Ovary (tissue), 9 donors: ENCODE results near the gene DPEP1. TPM values are rescaled to one million over a fixed set of nuclear protein-coding genes. Genes with fewer than 3 reads are reported as not detected.

ENCODE experiments used
- DNase-seq, 5 donors: peaks; one replicate each; pipeline ENCODE4 v3.0.0-alpha.2; 2019 to 2020
- H3K27ac ChIP-seq, 2 donors: fragments of 200-600 bp; one replicate each; pipeline versions ENCODE4 v1.5.1 to v1.8.0; 2019 to 2022
- H3K27me3 ChIP-seq: fragments of 200-600 bp; one replicate; pipeline ENCODE4 v1.8.0; 2022
- H3K36me3 ChIP-seq: fragments of 200-600 bp; sonication (generic); one replicate; pipeline ENCODE4 v1.5.1; 2019
- H3K4me1 ChIP-seq: one replicate; pipeline ENCODE4 v1.8.1; 2013; ENCODE audit warnings: mild to moderate bottlenecking, moderate library complexity; ENCODE audit not compliant: insufficient read depth
- H3K4me3 ChIP-seq: fragments of 200-600 bp; sonication (generic); one replicate; pipeline ENCODE4 v1.5.1; 2017
- H3K9me3 ChIP-seq, 2 donors: fragments of 200-600 bp in 1 of 2; sonication (generic) in 1 of 2; one replicate each; pipeline versions ENCODE4 v1.5.1 to v1.8.1; 2013 to 2019; ENCODE audit warnings: mild to moderate bottlenecking in 1 of 2, moderate library complexity in 1 of 2
- EP300 ChIP-seq: sonication (generic); formaldehyde crosslinking; IDR thresholded peaks from one replicate; pipeline ENCODE4 v1.6.1; 2017; ENCODE audit warnings: antibody characterized with exemption
- POLR2A ChIP-seq: fragments of 450-650 bp; IDR thresholded peaks from one replicate; pipeline ENCODE4 v1.6.1; 2017; ENCODE audit warnings: antibody characterized with exemption, mild to moderate bottlenecking, moderate library complexity
- WGBS, 3 donors: extraction: QIAGEN DNeasy Blood & Tissue Kit in 1 of 3; methylation state at CpG; one replicate each; pipeline versions ENCODE4 v1.1.5 to v1.1.7; 2013 to 2017; 5-methylcytosine and 5-hydroxymethylcytosine counted together
- intact Hi-C, 4 donors: fragments of 100-400 bp; cut with DNase I; formaldehyde crosslinking; loops; one replicate each; pipeline versions ENCODE4 v1.11.0 to v1.15.1; 2022 to 2023
- polyA plus RNA-seq, 2 donors: library from polyadenylated mRNA; stranded (reverse); fragments of 200-250 nt in 1 of 2; fragments of 350-450 nt in 1 of 2; fragmentation: Illumina TruSeq in 1 of 2; extraction: RNeasy Lipid Tissue Mini Kit (QIAGEN cat#74804) in 1 of 2; gene quantifications; one replicate each; pipeline ENCODE4 v1.2.3, GENCODE V29; 2013 to 2014
- total RNA-seq, 7 donors: library from RNA; depleted of rRNA in 2 of 7; stranded (reverse); fragments of >200 nt in 2 of 7; fragmentation: NEBNext Ultra II Directional in 3 of 7; extraction: Animal tissue kit (Norgen Biotek cat#: 25700) in 3 of 7; gene quantifications; one replicate each; pipeline versions ENCODE4 v1.1.0 to v1.2.4, GENCODE V29; 2016 to 2023
- TF ChIP-seq, protein P1 (sequence below), 3 donors: fragments of 450-650 bp in 2 of 3; fragments of 200-600 bp in 1 of 3; IDR thresholded peaks; one replicate each; pipeline versions ENCODE4 v1.5.1 to v1.8.0; 2016 to 2022; ENCODE audit warnings: antibody characterized with exemption in 3 of 3, mild to moderate bottlenecking in 1 of 3
- donor health status: DM: no; HTN: no; CAD: no; lungs with moderate emphysema.
- donor health status: DM: no; HTN: no; CAD: no.
- donor health status: Bipolar disorder and iron deficiency.
- donor health status: DM: yes; HTN: yes; CAD: no.
- donor health status: DM: no; HTN: no; CAD: no.
- donor health status: DM: yes; HTN: yes; CAD: no.

DPEP1 gene
- total and polyA plus RNA-seq, 9 donors: 0.30 to 5.7 (median 1.3) TPM; not detected in 1

- intact Hi-C loops: no loop called here
- TF ChIP-seq EP300 (no peak), POLR2A (no peak)
- TF ChIP-seq, protein P1, sequence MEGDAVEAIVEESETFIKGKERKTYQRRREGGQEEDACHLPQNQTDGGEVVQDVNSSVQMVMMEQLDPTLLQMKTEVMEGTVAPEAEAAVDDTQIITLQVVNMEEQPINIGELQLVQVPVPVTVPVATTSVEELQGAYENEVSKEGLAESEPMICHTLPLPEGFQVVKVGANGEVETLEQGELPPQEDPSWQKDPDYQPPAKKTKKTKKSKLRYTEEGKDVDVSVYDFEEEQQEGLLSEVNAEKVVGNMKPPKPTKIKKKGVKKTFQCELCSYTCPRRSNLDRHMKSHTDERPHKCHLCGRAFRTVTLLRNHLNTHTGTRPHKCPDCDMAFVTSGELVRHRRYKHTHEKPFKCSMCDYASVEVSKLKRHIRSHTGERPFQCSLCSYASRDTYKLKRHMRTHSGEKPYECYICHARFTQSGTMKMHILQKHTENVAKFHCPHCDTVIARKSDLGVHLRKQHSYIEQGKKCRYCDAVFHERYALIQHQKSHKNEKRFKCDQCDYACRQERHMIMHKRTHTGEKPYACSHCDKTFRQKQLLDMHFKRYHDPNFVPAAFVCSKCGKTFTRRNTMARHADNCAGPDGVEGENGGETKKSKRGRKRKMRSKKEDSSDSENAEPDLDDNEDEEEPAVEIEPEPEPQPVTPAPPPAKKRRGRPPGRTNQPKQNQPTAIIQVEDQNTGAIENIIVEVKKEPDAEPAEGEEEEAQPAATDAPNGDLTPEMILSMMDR (IDR thresholded peaks at IDR 0.05): no peak
- Histone ChIP-seq H3K4me1 (no peaks in the 10 kb centered on the region), H3K4me3 (no peak overlapping the region), H3K9me3 (no peaks in the 10 kb centered on the region), H3K27ac (no peak overlapping the region), H3K27me3 (no peaks in the 10 kb centered on the region), H3K36me3 (no peaks in the 10 kb centered on the region)
- 81 to 85% (median 85%) methylated on average over 19 of the region's 19 CpGs for WGBS, 3 donors
- DNase-seq: no peak
Measured at GRCh38 chr16:89596957-89597649, 16.3 kb upstream of the DPEP1 start.

- Histone ChIP-seq H3K4me1 (no peaks in the 10 kb centered on the region), H3K36me3 (no peaks in the 10 kb centered on the region), H3K4me3 (no peak overlapping the region), H3K9me3 (no peaks in the 10 kb centered on the region), H3K27me3 (no peaks in the 10 kb centered on the region), H3K27ac (no peak overlapping the region)
- 65 to 84% (median 78%) methylated on average over 5 to 14 of the region's 14 CpGs for WGBS, 3 donors
- no peak for DNase-seq
- TF ChIP-seq, protein P1 (IDR thresholded peaks at IDR 0.05): no peak
- TF ChIP-seq EP300: no peak
- TF ChIP-seq POLR2A: no peak
- intact Hi-C loops: no loop called here
Measured at GRCh38 chr16:89598199-89598598, 15.2 kb upstream of the DPEP1 start.

DNA sequence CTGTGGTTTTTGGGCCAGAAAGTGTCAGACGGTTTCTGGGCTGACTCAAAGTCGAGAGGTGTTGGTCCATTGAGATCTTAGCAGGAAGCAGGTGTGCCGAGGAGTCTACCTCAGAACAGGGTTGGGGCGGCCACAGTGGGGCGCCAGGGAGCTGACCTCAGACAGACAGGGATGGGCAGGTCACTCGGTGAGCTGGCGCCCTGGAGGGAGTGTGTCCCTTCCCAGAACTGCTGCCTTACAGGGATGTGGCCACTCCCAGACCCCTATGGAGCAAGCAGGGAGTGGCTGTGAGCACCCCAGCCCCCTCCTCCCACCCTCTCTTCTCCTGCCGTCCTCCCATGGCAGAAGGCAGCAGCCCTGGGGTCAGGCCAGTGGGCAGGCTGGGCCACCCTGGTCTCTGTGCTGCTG lies 14.0 kb upstream of the DPEP1 start:
- intact Hi-C loops: no loop called here
- H3K9me3 ChIP-seq: no peaks in the 10 kb centered on the region
- H3K4me3 ChIP-seq: no peak overlapping the region
- H3K27me3 ChIP-seq: no peaks in the 10 kb centered on the region
- no peak for DNase-seq
- TF ChIP-seq POLR2A (no peak), EP300 (no peak)
- TF ChIP-seq, protein P1 (IDR thresholded peaks at IDR 0.05): no peak
- no peaks in the 10 kb centered on the region for H3K4me1 ChIP-seq
- WGBS, 3 donors: 62 to 65% (median 65%) methylated on average over 7 to 8 of the region's 8 CpGs
- no peaks in the 10 kb centered on the region for H3K36me3 ChIP-seq
- no peak overlapping the region for H3K27ac ChIP-seq

DNA sequence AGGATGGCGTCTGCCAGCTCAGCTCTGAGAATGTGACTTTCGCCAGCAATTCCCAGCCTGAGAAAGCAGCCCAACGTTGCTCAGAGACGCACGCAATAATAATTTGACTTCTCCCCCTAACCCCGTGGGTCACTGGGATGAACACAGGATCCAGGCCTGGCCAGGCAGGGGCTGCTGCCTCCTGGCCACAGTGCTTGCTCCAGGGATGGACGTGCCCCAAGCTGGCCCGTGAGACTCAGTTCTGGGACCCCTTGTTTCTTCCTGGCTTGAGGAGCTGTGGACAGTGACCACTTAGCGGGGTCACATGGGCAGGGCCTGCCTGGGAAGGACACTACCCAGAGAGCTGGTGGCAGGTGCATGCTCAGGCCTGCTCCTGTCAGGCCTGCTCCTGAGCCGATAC lies 13.5 kb upstream of the DPEP1 start:
- DNase-seq: no peak
- 83 to 89% (median 86%) methylated on average over 7 to 10 of the region's 10 CpGs for WGBS, 3 donors
- H3K4me3 ChIP-seq: no peak overlapping the region
- intact Hi-C loops: no loop called here
- TF ChIP-seq, protein P1 (IDR thresholded peaks at IDR 0.05): no peak
- TF ChIP-seq POLR2A (no peak), EP300 (no peak)
- no peaks in the 10 kb centered on the region for H3K9me3 ChIP-seq
- H3K4me1 ChIP-seq: no peaks in the 10 kb centered on the region
- no peak overlapping the region for H3K27ac ChIP-seq
- H3K27me3 ChIP-seq: no peaks in the 10 kb centered on the region
- no peaks in the 10 kb centered on the region for H3K36me3 ChIP-seq
